GM19463 (cell line): ENCODE data around the gene SYTL3.
"Not testable (repeated sequence)": the region's sequence is repeated elsewhere in the genome, so short reads cannot be mapped to it uniquely, and the experiment has no call there.

Experiments
- ATAC-seq: cut with Tn5 transposase; IDR thresholded peaks from one replicate; pipeline ENCODE4 v1.9.1; 2021; ENCODE audit warnings: mild to moderate bottlenecking, moderate library complexity; ENCODE audit not compliant: unreplicated experiment

SYTL3 gene

DNA sequence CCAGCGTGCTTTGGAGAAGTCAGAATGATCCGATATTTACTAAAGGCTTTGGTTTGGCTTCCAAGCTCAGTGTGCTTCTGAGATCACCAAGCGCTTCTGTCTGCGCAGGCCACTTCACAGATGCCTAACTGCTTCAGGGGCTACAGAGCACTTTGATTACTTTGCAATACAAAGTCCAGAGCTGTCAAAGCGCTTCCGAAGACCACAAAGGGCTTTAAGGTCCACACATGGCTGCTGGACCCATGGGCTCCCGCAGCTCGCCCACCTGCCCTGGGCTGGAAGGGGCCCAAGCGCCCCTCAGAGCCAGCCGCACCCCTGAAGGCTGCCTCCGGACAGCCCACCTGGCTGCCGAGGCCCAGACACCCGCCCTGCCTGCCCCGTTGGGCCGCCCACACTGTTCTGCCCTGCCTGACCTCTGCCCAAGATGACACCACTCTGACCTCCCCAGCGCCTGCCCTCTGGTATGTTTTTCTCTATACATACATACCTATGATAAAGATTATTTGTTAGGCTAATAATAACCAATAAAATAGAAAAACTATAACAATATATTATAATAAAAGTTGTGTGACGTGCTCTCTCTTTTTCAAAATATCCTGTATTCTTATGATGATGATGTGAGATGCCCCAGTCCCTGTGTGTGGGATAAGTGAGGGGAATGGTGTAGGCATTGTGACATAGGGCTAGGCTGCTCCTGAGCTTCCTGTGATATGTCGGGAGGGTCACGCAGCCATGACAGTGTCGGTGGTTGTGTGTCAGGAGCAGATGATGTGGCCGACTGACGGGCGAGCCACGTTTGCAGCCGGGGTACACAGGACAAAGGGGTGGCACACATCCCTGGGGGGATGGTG is 27.9 kb upstream of the SYTL3 start:
- no peak for ATAC-seq

DNA sequence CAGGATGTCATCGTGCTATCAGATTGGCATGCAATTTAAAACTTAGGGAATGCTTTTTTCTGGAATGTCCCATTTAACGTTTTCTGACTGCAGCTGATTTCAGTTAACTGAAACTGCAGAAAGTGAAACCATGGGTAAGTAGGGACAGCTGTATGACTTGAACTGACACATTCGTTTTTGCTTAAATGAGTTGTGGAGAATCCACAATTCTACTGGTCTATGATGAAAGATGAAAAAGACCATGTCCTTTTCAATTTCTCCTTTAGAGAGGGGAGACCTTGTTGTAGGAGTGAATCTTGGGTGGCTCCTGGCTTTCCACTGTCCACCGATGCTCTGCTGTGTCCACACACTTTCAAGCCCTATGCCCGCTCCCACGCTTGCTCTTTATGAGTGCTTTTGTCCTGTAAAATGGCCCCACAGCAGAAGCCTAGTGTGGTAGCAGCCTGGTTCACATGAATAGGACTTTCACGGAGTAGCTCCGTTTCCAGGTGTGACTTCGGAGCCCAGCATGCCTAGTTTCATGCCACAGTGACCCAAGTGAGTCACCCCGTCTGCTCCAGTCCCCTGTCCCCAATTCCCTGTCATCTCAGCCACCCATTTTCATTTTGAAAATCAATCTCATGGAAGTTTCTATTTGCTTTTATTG is 27.2 kb upstream of the SYTL3 start:
- ATAC-seq = no peak

DNA sequence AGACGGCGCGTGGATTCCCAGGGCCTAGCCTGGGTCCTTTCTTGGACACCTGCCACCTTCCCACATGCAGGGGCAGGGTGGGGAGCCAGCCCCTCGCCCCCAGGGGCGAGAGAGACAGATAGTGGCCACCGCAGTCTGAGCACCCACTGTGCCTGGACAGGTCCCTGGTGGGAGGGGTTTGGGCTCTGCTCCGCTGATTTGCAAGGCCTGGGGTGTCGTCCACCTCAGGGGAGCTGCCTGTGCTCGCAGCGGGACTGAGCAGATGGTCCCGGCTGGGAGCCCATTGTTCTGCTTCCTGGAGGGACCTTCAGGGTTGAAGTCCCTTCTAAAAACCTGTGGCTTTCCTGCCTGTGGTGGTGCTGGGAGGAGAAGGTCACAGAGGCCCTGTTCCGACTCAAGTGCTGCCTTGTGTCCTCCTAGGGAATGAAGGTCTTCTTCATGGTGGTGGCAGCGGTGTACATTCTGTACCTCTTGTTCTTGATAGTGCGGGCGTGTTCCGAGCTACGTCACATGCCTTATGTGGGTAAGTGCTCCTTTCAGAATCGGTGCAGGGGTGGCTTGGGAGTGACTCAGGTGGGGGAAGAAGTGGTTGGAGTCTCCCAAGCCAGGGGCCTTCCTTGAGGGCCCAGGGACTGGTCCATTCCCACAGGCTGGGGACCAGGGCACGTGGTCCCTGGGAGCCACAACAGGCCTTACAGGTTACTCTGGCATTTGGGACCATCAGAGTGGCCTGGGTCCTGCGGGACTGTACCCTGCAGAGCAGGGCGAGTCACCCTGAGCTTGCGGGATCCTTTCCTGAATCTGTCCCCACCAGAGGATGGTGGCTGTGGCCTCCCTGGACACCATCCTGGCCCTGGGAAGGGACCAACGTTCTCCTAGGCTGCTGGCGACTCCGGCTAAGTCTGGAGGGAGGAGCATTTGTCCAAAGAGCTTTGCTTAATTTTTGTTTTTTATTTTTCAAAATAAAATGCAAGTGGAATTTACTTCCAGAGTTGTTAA is 24.9 kb upstream of the SYTL3 start:
- no peak for ATAC-seq

DNA sequence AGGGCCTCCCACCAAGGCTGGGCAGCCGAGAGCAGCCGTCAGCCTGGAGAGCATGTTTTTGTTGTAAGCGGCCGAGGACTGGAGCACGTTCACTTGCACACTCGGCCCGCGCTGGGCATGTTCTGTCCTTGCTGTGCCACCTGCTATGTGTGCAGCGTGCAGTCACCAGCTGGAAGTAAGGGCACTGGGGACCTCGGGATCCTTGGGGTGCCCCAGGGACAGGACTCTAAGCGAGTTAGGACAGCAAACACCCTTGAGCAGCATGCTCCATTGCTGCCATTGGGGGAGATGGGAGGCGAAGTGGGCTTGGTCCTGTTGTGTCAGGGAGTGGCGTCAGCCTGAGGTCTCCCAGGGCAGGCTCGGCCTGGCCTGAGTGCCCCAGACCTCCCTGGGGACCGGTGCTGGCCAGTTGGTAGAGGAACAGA is 24.0 kb upstream of the SYTL3 start:
- ATAC-seq = no peak

DNA sequence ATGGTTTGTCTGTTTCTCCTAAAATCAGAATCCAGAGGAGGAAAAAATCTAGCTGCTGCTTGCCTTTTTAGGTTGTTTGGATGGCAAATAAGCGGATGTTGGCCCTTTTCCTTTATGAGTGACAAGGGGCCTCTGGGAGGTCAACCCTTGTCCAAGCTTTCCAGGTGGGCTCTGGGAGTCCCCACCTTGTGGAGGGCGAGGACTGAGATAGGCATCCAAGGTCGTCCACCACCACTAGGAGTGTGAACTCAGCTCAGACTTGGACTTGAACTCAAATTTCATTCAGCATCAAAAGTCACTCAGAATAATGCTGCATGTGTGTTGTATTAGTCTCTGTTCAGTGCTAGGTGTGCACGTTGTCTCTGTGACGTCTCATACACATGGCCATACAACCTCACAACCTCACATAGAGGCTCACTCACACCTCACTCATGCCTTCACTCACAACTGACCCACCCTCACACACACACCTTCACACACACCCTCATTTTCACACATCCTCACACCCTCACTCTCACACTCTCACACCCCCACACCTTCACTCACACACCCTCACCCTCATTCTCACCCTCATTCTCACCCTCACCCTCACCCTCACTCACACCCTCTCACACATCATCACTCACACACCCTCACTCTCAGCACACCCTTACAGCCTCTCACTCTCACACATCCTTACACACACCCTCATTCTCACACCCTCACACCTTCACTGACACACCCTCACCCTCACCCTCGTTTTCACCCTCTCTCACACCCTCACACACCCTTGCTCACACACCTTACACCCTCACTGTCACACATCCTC is 23.3 kb upstream of the SYTL3 start:
- no peak for ATAC-seq

DNA sequence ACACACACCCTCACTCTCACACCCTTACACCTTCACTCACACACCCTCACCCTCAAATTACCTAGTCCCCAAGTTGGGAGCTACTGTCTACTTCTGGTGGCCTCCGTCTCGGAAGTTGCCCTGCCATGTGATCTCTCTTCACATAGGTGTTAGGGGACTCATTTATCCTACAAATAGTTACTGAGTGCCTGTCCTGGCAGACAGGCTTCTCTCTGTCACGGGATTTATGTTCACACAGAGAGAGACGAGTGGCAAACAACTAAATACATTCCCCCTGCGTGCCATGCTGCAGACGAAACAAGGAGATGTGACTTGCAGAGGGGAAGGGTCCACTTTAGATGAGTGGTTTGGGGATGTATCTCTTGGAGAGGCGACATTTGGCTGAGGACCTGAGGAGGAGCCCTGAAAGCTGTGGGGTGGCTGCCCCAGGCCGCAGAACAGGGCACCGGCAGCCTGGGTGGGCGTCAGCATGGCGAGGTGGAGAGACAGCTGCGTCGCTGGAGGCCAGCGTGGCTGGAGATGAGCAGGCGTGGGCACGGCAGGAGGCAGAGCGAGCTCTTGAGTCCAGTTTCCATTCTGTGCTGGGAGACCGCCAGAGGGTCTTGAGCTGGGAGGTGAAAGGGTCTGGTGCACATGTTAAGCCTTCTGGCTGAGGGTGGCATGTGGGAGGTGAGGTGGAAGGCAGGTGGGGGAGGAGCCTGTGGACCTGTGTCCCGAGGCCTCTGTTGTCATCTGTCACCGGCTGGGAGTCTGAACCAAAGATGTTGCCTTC is 22.5 kb upstream of the SYTL3 start:
- no peak for ATAC-seq

DNA sequence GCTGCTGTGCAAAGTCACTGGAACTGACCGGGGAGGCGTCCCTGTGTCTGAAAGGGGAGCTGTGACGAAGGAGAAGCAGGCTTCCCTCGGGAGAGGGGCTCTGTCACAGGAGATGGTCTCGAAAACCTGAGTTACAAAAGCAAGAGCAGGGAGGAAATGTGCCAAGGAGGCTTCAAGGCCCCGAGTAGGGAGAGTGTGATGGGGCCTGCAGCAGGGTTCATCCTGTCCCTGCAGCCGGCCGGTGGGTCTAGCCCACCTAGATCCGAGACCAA is 22.0 kb upstream of the SYTL3 start:
- no peak for ATAC-seq

DNA sequence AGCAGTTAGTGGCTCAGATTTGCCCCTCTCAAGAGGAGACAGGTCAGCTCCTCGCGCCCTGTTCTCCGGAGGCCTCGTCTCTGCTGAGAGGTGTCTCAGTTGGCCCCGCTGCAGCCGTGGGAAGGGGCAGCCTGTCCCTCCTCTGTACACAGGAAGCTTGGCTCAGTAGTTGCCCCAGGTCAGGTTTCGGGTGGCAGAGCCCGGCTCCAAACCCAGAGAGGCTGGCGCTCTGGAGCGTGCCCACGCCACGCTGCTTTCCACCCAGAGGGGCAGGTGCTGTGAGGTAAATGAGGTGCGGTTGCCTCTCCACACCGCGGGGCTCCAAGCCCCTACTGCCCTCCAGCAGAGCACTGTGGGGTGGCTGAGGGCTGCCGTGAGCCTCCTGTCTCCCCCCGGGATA is 21.3 kb upstream of the SYTL3 start:
- no peak for ATAC-seq

DNA sequence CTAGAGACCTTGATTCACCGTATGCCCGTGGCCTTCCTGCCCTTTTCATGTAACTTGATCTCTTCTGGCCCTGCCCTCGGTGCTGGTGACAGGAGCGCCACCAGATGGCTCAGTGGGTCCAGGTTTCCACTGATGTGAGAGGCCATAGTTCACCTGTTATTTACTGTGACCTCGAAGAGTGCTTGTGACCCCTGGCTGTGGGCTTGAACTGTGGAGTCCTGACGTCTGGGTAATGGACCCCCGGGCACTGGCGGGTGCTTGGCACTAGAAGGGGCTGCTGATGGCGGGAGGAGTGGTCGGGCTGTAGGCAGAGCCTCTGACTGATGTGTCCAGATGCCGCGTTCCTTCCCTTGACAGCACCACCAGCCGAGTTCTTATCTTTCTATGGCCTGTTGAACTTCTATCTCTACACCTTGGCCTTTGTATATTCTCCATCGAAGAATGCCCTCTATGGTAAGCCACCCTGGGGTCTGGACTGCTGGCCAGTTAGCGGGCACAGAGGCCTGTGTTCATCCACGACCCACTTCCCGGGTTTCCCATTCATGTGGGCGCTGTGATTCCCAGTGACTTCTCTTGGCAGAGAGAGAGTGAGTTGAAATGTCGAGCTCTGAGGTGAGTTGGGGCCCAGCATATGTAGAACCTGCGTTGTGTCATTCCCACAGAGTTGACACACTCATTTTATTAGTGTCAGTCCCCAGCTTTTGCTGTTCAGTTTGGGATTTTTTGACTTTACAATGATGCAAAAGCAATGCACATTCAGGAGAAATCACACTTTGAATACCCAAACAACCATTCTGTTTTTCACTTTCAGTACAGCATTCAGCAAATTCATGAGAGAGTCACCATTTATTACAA is 20.3 kb upstream of the SYTL3 start:
- ATAC-seq = no peak

DNA sequence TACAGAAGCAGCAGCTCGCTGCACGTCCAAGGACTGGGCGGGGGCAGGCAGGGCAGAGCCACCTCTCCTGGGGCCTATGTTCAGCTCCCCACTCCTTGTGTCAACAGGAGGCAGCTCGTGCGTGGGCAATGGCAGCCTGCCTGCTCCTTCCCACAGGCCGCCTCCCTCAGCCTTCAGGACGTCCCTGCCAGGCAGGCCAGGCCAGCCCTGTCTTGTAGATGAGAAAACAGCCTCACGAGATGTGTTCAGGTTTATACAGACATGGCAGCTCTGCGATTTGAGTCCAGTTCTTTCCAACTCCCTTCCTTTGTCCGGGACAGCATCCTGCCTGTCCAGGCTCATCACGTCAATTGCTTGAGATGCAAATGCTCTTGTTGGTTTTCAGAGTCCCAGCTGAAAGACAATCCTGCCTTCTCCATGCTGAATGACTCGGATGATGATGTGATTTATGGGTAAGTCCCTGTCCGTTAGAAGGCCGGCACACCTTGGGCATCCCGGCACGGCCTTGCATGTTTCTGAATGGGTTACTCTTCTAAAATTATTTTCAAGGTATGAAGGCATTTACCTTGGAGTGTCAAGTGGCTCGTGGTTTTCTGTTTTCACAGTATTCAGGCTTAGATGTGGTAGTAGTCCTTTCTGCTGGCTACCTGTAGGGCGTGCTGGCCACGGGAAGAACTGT is 18.8 kb upstream of the SYTL3 start:
- ATAC-seq = no peak

DNA sequence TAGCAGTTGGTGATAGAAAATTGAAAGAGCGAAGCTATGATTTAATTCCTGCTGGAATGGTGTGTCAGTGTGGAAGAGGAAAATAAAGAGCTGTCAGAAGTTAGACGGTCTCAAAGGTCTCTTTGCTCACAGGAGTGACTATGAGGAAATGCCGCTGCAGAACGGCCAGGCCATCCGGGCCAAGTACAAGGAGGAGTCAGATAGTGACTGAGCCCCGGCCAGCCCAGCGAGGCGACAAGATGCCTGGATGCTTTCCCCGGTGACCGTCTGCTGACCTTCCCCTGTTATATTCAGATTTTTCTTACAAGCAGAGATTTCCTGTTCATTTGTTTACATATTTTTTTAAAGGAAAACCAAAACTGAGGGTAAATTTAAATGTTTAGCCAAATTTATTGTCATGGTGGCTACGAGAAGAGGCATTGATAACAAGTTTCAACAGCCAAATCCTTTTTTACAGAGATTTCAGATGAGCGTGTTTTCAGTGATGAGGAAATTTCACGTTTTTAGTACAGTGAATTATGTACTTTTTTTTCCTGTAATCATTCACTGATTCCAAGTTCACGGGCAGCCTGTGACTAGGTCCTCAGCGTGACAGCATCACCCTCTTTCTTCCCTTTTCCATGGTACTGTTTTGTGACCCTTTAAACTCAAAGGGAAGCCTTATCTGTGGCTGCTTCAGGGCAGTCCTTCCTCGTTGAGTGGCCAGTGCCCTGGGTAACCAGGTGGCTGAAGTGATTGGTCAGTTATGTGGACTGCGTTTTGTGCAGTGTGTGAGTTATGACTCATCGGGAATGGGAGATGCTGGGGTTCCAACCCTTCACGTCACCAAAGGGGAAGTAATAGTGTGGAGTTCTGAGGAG is 17.9 kb upstream of the SYTL3 start:
- ATAC-seq = no peak

DNA sequence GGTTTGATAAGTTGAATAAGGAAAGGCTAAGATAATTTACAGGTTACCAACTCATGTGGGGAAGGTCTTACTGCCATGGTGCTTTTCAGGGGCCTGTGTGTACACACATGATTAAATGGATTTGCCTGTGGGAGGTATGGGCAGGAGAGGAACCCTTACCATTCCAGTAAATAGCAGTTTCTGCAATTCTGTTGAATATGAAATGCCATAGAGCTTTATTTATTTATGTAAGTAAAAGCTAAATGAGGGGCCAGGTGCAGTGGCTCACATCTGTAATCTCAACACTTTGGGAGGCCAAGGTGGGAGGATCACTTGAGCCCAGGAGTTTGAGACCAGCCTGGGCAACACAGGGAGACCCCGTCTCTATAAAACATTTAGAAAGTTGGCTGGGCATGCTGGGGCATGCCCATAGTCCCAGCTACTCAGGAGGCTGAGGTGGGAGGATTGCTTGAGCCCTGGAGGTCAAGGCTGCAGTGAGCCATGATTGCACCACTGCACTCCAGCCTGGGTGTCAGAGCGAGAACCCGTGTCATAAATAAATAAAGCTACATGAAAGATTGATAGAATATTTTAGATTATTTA is 17.2 kb upstream of the SYTL3 start:
- not testable (repeated sequence) for ATAC-seq

DNA sequence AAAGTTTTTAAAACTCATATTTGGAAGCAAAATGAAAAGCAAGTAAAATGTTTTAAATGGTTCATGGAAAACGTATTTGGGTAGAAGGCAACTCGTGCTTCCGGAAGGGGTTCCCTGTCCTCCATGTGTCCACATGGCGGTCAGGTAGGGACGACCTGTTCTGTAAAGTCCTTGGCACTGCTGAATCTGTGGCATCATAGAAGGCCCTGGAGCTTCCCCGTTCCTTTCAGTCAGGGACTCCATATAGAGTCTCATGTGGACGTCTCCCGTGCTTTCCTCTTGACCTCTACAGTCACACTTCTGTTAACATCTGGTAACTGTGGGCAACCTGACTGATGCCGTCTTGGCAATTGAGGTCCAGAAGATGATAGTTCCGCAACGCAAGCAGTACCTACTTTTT is 16.7 kb upstream of the SYTL3 start:
- ATAC-seq = no peak

DNA sequence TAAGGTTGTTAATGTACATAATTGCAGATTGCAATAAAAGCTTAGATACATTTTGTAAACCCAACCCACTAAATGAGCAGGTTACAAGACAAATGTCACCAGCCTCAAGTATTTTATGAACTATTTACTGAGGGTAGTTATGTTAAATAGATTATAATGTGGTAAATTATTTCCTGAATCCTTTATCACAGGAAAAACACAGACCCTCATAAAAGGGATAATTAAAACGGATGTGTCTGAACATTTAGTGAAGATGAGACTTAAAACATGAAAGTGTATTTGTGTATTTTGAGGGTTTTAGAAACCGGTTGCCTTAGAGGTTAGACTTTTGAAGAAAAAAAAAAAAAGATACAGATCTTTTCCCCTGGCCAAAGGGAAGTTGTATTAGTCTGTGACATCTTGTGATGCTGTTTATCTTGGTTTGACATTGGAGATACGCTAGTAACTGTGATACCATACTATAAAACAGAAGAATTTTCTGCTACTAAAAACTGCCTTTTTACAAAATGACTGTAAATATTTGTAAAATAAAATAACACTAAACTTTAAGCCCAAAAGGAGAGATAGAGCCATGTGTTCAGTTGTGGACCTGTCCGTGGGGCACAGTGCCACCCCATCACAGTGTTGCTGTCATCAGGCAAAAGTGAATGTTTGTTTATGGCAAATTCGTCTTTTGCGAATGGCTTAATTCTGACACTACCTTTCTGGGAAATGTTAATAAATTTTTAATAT is 15.0 kb upstream of the SYTL3 start:
- no peak for ATAC-seq

DNA sequence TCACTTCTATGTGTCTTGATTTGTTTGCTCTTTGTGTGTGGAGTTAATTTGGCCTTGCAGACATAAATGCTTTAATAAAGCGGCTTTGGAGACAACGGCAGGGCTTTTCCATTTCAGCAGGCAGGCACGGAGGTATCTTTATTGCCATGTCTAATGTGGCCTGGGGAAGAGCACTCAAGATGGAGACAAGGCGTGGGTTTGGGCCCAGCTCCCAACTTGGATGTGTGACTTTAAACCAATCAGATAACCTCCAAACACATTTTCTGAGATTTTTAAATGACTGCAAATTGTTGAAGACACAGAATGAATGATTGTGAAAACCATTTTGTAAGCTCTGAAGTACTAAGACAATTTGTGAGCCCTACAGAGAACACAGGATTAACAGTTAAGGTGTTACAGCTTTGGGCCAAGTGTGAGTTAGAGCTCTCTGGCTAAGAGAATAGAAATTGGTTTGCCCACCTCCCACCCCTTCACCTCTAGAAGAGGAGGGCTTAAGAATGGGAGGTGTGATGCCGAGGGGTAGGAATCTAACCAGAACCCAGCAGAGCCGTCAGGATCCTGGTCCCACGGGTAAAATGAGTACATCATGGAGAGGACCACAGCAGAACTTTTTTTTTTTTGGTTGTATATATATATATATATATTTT is 14.3 kb upstream of the SYTL3 start:
- no peak for ATAC-seq

DNA sequence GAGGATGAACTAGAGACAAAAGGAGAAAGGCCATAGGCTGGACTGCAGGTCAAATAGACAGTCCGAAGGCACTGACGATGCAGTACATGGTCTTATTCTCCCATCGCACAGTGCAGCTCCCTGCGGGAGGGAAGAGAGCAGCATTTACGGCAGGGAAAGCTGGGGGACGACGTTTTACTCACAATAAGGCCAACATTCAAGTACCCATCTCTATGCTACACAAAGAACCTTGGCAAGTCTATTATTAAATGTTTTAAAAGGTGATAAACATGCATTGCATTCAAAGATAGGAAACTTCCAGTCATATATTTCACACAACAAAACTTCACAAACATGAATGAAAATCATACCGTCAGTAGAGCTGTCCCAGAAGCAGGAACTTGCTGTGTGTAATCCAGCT is 13.1 kb upstream of the SYTL3 start:
- ATAC-seq = no peak
